A673 (cell line): Measurements from ENCODE around the gene MAPK9.

Experiments
- EZH2 ChIP-seq: fragments of 200-600 bp; sonication (generic); IDR thresholded peaks from 2 replicates; pipeline ENCODE4 v1.6.1; 2017; ENCODE audit warnings: borderline replicate concordance, low read depth, mild to moderate bottlenecking, mixed read lengths, antibody characterized with exemption, low read length; ENCODE audit not compliant: poor library complexity, severe bottlenecking
- TF ChIP-seq, protein P1 (sequence below): fragments of 300-800, 200-600 bp; sonication (generic); conservative IDR thresholded peaks from 2 replicates; pipeline ENCODE4 v1.5.1; 2017; ENCODE audit warnings: low read depth, mild to moderate bottlenecking, antibody characterized with exemption, low read length, moderate library complexity, mixed read lengths

DNA sequence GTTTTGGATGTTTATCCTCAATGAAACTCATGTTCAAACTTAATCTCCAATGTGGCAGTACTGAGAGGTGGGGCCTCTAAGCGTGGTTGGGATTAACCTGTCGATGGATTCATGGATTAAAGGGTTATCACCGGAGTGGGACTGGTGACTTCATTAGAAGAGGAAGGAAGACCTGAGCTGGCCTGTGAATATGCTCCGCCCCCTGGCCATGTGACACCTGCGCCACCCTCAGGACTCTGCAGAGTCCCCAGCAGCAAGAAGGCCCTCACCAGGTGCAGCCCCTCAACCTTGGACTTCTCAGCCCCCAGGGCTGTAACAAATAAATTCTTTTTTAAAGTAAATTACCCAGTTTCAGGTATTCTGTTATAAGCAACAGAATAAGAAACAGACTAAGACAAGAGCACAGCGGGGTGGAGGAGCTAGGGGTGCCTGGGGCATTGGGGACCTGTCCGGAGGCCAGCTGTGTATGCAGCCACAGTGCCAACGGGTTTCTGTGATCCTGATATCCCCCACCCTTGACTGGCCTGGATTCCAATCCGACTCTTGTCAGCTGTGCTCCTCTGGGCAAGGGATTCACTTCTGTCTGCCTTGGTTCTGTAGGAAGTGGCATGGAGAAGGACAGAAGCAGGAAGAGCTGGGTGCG, 3.2 kb upstream of the MAPK9 start:
- TF ChIP-seq EZH2 = no peak
- TF ChIP-seq, protein P1, sequence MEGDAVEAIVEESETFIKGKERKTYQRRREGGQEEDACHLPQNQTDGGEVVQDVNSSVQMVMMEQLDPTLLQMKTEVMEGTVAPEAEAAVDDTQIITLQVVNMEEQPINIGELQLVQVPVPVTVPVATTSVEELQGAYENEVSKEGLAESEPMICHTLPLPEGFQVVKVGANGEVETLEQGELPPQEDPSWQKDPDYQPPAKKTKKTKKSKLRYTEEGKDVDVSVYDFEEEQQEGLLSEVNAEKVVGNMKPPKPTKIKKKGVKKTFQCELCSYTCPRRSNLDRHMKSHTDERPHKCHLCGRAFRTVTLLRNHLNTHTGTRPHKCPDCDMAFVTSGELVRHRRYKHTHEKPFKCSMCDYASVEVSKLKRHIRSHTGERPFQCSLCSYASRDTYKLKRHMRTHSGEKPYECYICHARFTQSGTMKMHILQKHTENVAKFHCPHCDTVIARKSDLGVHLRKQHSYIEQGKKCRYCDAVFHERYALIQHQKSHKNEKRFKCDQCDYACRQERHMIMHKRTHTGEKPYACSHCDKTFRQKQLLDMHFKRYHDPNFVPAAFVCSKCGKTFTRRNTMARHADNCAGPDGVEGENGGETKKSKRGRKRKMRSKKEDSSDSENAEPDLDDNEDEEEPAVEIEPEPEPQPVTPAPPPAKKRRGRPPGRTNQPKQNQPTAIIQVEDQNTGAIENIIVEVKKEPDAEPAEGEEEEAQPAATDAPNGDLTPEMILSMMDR = no peak
